ENCODE measurements around the gene VPS13C.

The VPS13C gene

DNA sequence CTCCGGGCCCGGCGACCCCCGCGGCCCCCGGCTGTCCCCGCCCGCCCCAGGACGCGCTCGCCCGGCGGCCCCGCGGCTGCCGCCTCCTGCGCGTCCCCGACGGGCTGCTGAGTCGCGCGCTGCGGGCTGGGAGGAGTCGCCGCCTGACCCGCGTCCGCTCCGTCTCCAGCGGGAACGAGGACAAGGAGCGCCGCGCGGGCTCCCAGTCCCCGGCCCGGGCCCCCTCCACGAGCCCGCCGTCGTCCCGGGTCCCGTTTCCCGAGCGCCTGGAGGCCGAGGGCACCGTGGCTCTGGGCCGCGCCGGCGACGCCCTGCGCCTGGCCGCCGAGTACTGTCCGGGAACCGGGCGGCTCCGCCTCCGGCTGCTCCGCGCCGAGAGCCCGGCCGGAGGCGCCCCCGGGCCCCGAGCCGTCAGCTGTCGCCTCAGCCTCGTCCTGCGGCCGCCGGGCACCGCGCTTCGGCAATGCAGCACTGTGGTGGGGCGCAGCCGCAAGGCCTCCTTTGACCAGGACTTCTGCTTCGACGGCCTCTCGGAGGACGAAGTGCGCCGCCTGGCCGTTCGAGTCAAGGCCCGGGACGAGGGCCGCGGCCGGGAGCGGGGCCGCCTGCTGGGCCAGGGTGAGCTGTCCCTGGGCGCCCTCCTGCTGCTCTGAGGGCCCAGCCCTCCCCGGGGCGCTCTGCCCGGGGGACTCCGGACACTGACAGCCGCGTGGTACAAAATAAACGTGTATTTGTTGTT is 8.0 kb upstream of the VPS13C start:
- Histone ChIP-seq H3K9ac (ENCODE audit: insufficient read length) (no peak overlapping the region), H3K9me3 (ENCODE audit: low read depth, low read length) (no peaks in the 10 kb centered on the region), H3K27ac (no peak overlapping the region), H3K4me3 (peak overlapping the region; percentile 76), H3K36me3 (ENCODE audit: insufficient read depth, low read length) (no peaks in the 10 kb centered on the region)
- TF ChIP-seq EZH2 (IDR thresholded peaks at IDR 0.05) (no peak), POLR2AphosphoS5 (IDR thresholded peaks at IDR 0.05; ENCODE audit: borderline replicate concordance, low read depth, low read length) (no peak), FOXP2 (optimal IDR thresholded peaks at IDR 0.05; ENCODE audit: control extremely low read depth, extremely low read length, insufficient read depth) (no peak)
- no peak for DNase-seq (ENCODE audit: low read depth, low spot score)

- no peaks in the 10 kb centered on the region for H3K9me3 ChIP-seq (ENCODE audit: low read depth, low read length)
- no peak for DNase-seq (ENCODE audit: low read depth, low spot score)
- H3K27ac ChIP-seq: no peak overlapping the region
- TF ChIP-seq FOXP2 (optimal IDR thresholded peaks at IDR 0.05; ENCODE audit: control extremely low read depth, extremely low read length, insufficient read depth) (no peak), EZH2 (IDR thresholded peaks at IDR 0.05) (no peak)
- H3K36me3 ChIP-seq (ENCODE audit: insufficient read depth, low read length): no peaks in the 10 kb centered on the region
- peak overlapping the region; percentile 79 for H3K4me3 ChIP-seq
- H3K9ac ChIP-seq (ENCODE audit: insufficient read length): no peak overlapping the region
Measured at GRCh38 chr15:62067448-62068044, 7.3 kb upstream of the VPS13C start.

- no peak within 1 kb of the TSS for H3K9ac ChIP-seq (ENCODE audit: insufficient read length)
- H3K9me3 ChIP-seq (ENCODE audit: low read depth, low read length): no peaks in the 10 kb centered on the region
- no peaks in the 10 kb centered on the region for H3K36me3 ChIP-seq (ENCODE audit: insufficient read depth, low read length)
- no peak within 1 kb of the TSS for H3K27ac ChIP-seq
- TF ChIP-seq POLR2AphosphoS5 (IDR thresholded peaks at IDR 0.05; ENCODE audit: borderline replicate concordance, low read depth, low read length): no peak
- TF ChIP-seq FOXP2 (optimal IDR thresholded peaks at IDR 0.05; ENCODE audit: control extremely low read depth, extremely low read length, insufficient read depth): no peak
- TF ChIP-seq EZH2 (IDR thresholded peaks at IDR 0.05): no peak
- no peak for DNase-seq (ENCODE audit: low read depth, low spot score)
- H3K4me3 ChIP-seq: peak within 1 kb of the TSS; percentile 79
Measured at GRCh38 chr15:62066663-62067447, 6.6 kb upstream of the VPS13C start, which contains the start of gene C2CD4A. TSS of gene C2CD4A (plus strand) at chr15:62066977. CDS start at chr15:62067614, 637 bp downstream.

- Histone ChIP-seq H3K36me3 (ENCODE audit: insufficient read depth, low read length) (no peaks in the 10 kb centered on the region), H3K27ac (no peak overlapping the region), H3K9ac (ENCODE audit: insufficient read length) (no peak overlapping the region), H3K4me3 (no peak overlapping the region), H3K9me3 (ENCODE audit: low read depth, low read length) (no peaks in the 10 kb centered on the region)
- TF ChIP-seq FOXP2 (optimal IDR thresholded peaks at IDR 0.05; ENCODE audit: control extremely low read depth, extremely low read length, insufficient read depth) (no peak), EZH2 (IDR thresholded peaks at IDR 0.05) (no peak), POLR2AphosphoS5 (IDR thresholded peaks at IDR 0.05; ENCODE audit: borderline replicate concordance, low read depth, low read length) (no peak)
- no peak for DNase-seq (ENCODE audit: low read depth, low spot score)
Measured at GRCh38 chr15:62063825-62064635, 3.8 kb upstream of the VPS13C start.

- Histone ChIP-seq H3K27ac (no peak overlapping the region), H3K4me3 (peak overlapping the region; percentile 92), H3K9me3 (ENCODE audit: low read depth, low read length) (no peaks in the 10 kb centered on the region), H3K9ac (ENCODE audit: insufficient read length) (peak overlapping the region; percentile 69), H3K36me3 (ENCODE audit: insufficient read depth, low read length) (no peaks in the 10 kb centered on the region)
- TF ChIP-seq EZH2 (IDR thresholded peaks at IDR 0.05): no peak
- no peak for TF ChIP-seq POLR2AphosphoS5 (IDR thresholded peaks at IDR 0.05; ENCODE audit: borderline replicate concordance, low read depth, low read length)
- TF ChIP-seq FOXP2 (optimal IDR thresholded peaks at IDR 0.05; ENCODE audit: control extremely low read depth, extremely low read length, insufficient read depth): no peak
- no peak for DNase-seq (ENCODE audit: low read depth, low spot score)
Measured at GRCh38 chr15:62060896-62061280, 641 bp upstream of the VPS13C start.

GRCh38 chr15:62059816-62060112 is 483 bp downstream of the VPS13C start:
- DNase-seq (ENCODE audit: low read depth, low spot score): no peak
- no peaks in the 10 kb centered on the region for H3K9me3 ChIP-seq (ENCODE audit: low read depth, low read length)
- TF ChIP-seq POLR2AphosphoS5 (IDR thresholded peaks at IDR 0.05; ENCODE audit: borderline replicate concordance, low read depth, low read length) (no peak), FOXP2 (optimal IDR thresholded peaks at IDR 0.05; ENCODE audit: control extremely low read depth, extremely low read length, insufficient read depth) (no peak), EZH2 (IDR thresholded peaks at IDR 0.05) (no peak)
- no peak overlapping the region for H3K27ac ChIP-seq
- H3K4me3 ChIP-seq: peak overlapping the region; percentile 92
- no peaks in the 10 kb centered on the region for H3K36me3 ChIP-seq (ENCODE audit: insufficient read depth, low read length)
- H3K9ac ChIP-seq (ENCODE audit: insufficient read length): peak overlapping the region; percentile 69

DNA sequence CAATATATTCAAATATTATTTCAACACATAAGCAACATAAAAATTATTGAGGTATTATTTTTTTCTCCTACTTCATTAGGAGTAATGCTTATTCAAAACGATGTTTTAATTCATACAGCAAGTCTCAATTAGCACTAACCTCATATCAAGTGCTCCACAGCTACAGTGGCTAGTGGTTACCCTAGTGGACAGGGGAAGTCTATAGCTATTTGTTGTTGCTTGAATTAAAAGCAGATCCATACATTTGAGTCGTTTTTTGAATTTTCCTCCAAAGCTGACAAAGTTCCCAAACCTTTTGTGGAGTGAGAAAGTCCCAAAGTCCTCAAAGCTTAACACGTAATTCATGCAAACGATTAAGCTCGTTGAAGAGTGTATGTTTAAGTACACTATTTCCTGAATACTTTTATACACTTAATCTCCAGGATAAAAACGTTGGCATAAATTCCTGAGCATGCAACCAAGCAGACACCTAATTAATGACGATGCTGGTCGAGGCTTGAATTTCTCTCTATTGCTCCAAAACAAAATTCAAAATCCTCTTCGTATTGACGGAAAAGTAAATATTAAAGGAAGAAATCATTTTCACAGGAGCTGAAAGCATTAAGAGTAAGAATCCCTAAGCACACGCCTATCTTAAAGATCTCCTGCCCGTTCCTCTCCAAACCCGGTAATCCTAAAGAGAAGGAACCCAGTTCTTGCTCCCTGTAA is 985 bp downstream of the VPS13C start:
- Histone ChIP-seq H3K9me3 (ENCODE audit: low read depth, low read length) (no peaks in the 10 kb centered on the region), H3K4me3 (peak overlapping the region; percentile 92), H3K9ac (ENCODE audit: insufficient read length) (peak overlapping the region; percentile 69), H3K36me3 (ENCODE audit: insufficient read depth, low read length) (no peaks in the 10 kb centered on the region), H3K27ac (no peak overlapping the region)
- no peak for DNase-seq (ENCODE audit: low read depth, low spot score)
- TF ChIP-seq POLR2AphosphoS5 (IDR thresholded peaks at IDR 0.05; ENCODE audit: borderline replicate concordance, low read depth, low read length) (no peak), FOXP2 (optimal IDR thresholded peaks at IDR 0.05; ENCODE audit: control extremely low read depth, extremely low read length, insufficient read depth) (no peak), EZH2 (IDR thresholded peaks at IDR 0.05) (no peak)
